Caco-2 (cell line): ENCODE measurements around the gene FEM1C. TPM values are rescaled to one million over a fixed set of nuclear protein-coding genes. Genes with fewer than 3 reads are reported as not detected.

Experiments
- BruUV-seq: library from RNA; stranded (reverse); fragments of 400-500 nt; replicated peaks from 2 replicates; lab custom pipeline; 2021; lab: Mats Ljungman, UMichigan
- CTCF ChIA-PET: fragments of 300-600 bp; sonication (Branson Sonifier 250); formaldehyde crosslinking; loops from one replicate; lab custom pipeline; 2022; ENCODE audit warnings: antibody characterized with exemption; lab: Charles Lee
- POLR2A ChIA-PET: fragments of 300-600 bp; sonication (Branson Sonifier 250); formaldehyde crosslinking; loops from one replicate; lab custom pipeline; 2022; ENCODE audit warnings: antibody characterized with exemption; lab: Charles Lee
- DNase-seq, 2 experiments: peaks; one replicate each; pipeline versions ENCODE4 v3.0.0 to v3.0.0-alpha.2; 2020 to 2022
- H3K27me3 ChIP-seq: replicated peaks from 2 replicates; pipeline ENCODE4 v1.6.0; 2011; ENCODE audit warnings: low read length; ENCODE audit not compliant: control insufficient read depth, insufficient read depth
- H3K36me3 ChIP-seq: 2 replicates; pipeline ENCODE4 v1.5.1; 2011; ENCODE audit warnings: low read length; ENCODE audit not compliant: control insufficient read depth, insufficient read depth
- H3K4me1 ChIP-seq: fragments of 250-450 bp; sonication (Bioruptor Pico); 2 replicates; pipeline ENCODE4 v1.5.1; 2020; ENCODE audit warnings: mild to moderate bottlenecking
- H3K4me3 ChIP-seq: 2 replicates; pipeline ENCODE4 v1.5.1; 2011; ENCODE audit warnings: low read depth, mild to moderate bottlenecking, control low read depth, low read length
- H3K9me3 ChIP-seq: fragments of 250-450 bp; sonication (Bioruptor Pico); 2 replicates; pipeline ENCODE4 v1.5.1; 2020; ENCODE audit warnings: mild to moderate bottlenecking, moderate library complexity
- H3K27ac Mint-ChIP-seq: one replicate; pipeline ENCODE4 v1.8.0; 2022; ENCODE audit warnings: mixed read lengths; ENCODE audit not compliant: unreplicated experiment
- H3K27me3 Mint-ChIP-seq: one replicate; pipeline ENCODE4 v1.8.0; 2022; ENCODE audit warnings: mixed read lengths; ENCODE audit not compliant: insufficient read depth, unreplicated experiment
- H3K36me3 Mint-ChIP-seq: one replicate; pipeline ENCODE4 v1.8.0; 2022; ENCODE audit warnings: mild to moderate bottlenecking, mixed read lengths; ENCODE audit not compliant: insufficient read depth, unreplicated experiment
- H3K4me1 Mint-ChIP-seq: one replicate; pipeline ENCODE4 v1.8.0; 2022; ENCODE audit warnings: low read depth, mixed read lengths; ENCODE audit not compliant: unreplicated experiment
- H3K4me3 Mint-ChIP-seq: one replicate; pipeline ENCODE4 v1.8.0; 2022; ENCODE audit warnings: mild to moderate bottlenecking, moderate library complexity, mixed read lengths; ENCODE audit not compliant: unreplicated experiment
- H3K9me3 Mint-ChIP-seq: one replicate; pipeline ENCODE4 v1.8.0; 2022; ENCODE audit warnings: mixed read lengths; ENCODE audit not compliant: unreplicated experiment
- intact Hi-C: fragments of 100-400 bp; cut with micrococcal nuclease; formaldehyde crosslinking; loops from one replicate; pipeline ENCODE4 v1.10.0; 2022; ENCODE audit not compliant: unreplicated experiment
- total RNA-seq: library from RNA; stranded (reverse); gene quantifications from 2 replicates; pipeline ENCODE4 v1.2.3, GENCODE V29; 2022
- TF ChIP-seq, protein P1 (sequence below), 2 experiments: fragments of 200-600 bp in 1 of 2; IDR thresholded peaks; 1 replicate in 1 of 2; 2 replicates in 1 of 2; pipeline versions ENCODE4 v1.5.1 to v1.8.0; 2011 to 2022; ENCODE audit warnings: antibody characterized with exemption in 1 of 2, control low read depth in 1 of 2, inconsistent platforms in 1 of 2, low read depth in 1 of 2, low read length in 1 of 2, mild to moderate bottlenecking in 1 of 2, moderate library complexity in 1 of 2; ENCODE audit not compliant: insufficient read depth in 1 of 2, severe bottlenecking in 1 of 2, unreplicated experiment in 1 of 2

The FEM1C gene
- total RNA-seq, 1 experiment from 2014 or later = 11.8 TPM

DNA sequence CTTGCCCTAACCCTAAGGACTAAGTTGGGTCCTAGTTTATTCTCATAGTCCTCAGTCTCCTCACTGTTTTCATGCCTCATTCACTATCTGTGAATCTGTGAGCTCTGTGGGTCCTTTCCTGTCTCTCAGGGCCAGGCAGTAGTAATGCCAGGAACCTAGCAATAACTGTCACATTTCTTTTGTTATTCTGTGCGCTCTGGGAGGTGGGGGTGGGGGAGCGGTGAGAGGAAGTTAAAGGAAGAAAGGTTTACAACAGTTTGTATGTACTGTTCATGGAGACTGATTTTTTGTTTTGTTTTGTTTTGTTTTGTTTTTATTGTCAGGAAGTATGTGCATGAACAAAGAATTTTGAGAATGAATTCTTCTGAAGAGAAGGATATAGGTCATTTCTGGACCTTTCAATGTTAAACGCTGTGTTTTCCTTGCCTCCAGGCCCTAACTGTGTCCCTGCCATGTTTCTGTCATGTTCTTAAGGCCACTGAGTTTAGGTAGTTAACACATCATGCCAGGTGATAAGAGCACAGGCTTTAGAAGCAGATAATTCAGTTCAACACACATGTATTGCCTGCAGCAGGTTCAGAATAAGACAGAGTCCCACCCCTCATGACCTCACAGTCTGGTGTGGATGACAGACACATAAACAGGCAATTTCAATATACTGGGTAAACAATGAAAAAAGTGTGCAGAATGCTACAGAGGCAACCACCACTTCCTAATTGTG, 13.3 kb upstream of the FEM1C start:
- TF ChIP-seq, protein P1, sequence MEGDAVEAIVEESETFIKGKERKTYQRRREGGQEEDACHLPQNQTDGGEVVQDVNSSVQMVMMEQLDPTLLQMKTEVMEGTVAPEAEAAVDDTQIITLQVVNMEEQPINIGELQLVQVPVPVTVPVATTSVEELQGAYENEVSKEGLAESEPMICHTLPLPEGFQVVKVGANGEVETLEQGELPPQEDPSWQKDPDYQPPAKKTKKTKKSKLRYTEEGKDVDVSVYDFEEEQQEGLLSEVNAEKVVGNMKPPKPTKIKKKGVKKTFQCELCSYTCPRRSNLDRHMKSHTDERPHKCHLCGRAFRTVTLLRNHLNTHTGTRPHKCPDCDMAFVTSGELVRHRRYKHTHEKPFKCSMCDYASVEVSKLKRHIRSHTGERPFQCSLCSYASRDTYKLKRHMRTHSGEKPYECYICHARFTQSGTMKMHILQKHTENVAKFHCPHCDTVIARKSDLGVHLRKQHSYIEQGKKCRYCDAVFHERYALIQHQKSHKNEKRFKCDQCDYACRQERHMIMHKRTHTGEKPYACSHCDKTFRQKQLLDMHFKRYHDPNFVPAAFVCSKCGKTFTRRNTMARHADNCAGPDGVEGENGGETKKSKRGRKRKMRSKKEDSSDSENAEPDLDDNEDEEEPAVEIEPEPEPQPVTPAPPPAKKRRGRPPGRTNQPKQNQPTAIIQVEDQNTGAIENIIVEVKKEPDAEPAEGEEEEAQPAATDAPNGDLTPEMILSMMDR (IDR thresholded peaks at IDR 0.05; ENCODE audit: insufficient read depth in 1 of 2, low read depth in 1 of 2, low read length in 1 of 2, severe bottlenecking in 1 of 2, unreplicated experiment in 1 of 2) = no peak
- Histone ChIP-seq H3K27me3 (no peaks in the 10 kb centered on the region), H3K9me3 (no peaks in the 10 kb centered on the region), H3K4me1 (peaks cover 4% of the 10 kb centered on the region; the same call in 1 of the 2 replicates), H3K4me3 (no peak overlapping the region), H3K36me3 (no peaks in the 10 kb centered on the region)
- no TSS peak for BruUV-seq
- intact Hi-C loops = no loop called here
- Mint-ChIP-seq H3K27ac (no peak overlapping the region), H3K27me3 (no peaks in the 10 kb centered on the region), H3K36me3 (no peaks in the 10 kb centered on the region), H3K4me1 (peaks cover 6% of the 10 kb centered on the region), H3K9me3 (no peaks in the 10 kb centered on the region), H3K4me3 (no peak overlapping the region)
- DNase-seq = no peak
- POLR2A ChIA-PET = interaction anchor here (0.6 kb wide), 1 partner anchor 14 kb away, joined by 5 read pairs; no protein-coding TSS in a partner anchor
- CTCF ChIA-PET = no interaction called here

- no TSS peak for BruUV-seq
- Histone ChIP-seq H3K36me3 (no peaks in the 10 kb centered on the region), H3K4me1 (peaks cover 4% of the 10 kb centered on the region; the same call in 1 of the 2 replicates), H3K9me3 (no peaks in the 10 kb centered on the region), H3K27me3 (no peaks in the 10 kb centered on the region; the same call in 1 of the 2 replicates), H3K4me3 (no peak overlapping the region)
- no peak overlapping the region for H3K27ac Mint-ChIP-seq
- H3K36me3 Mint-ChIP-seq = no peaks in the 10 kb centered on the region
- no peaks in the 10 kb centered on the region for H3K9me3 Mint-ChIP-seq
- intact Hi-C loops = no loop called here
- TF ChIP-seq, protein P1 (IDR thresholded peaks at IDR 0.05; ENCODE audit: insufficient read depth in 1 of 2, low read depth in 1 of 2, low read length in 1 of 2, severe bottlenecking in 1 of 2, unreplicated experiment in 1 of 2) = no peak
- ChIA-PET POLR2A (no interaction called here), CTCF (no interaction called here)
- H3K27me3 Mint-ChIP-seq = peaks cover 6% of the 10 kb centered on the region
- DNase-seq = no peak
- H3K4me3 Mint-ChIP-seq = no peak overlapping the region
- peaks cover 6% of the 10 kb centered on the region for H3K4me1 Mint-ChIP-seq
Measured at GRCh38 chr5:115556276-115556675, 11.7 kb upstream of the FEM1C start.

- intact Hi-C loops = no loop called here
- no peaks in the 10 kb centered on the region for H3K36me3 Mint-ChIP-seq
- Histone ChIP-seq H3K36me3 (no peaks in the 10 kb centered on the region), H3K4me3 (no peak overlapping the region), H3K4me1 (peaks cover 4% of the 10 kb centered on the region; the same call in 1 of the 2 replicates), H3K27me3 (no peaks in the 10 kb centered on the region; the same call in 1 of the 2 replicates), H3K9me3 (no peaks in the 10 kb centered on the region)
- H3K9me3 Mint-ChIP-seq = no peaks in the 10 kb centered on the region
- no peak for DNase-seq
- peaks cover 6% of the 10 kb centered on the region for H3K27me3 Mint-ChIP-seq
- H3K4me1 Mint-ChIP-seq = peaks cover 6% of the 10 kb centered on the region
- TF ChIP-seq, protein P1 (IDR thresholded peaks at IDR 0.05; ENCODE audit: insufficient read depth in 1 of 2, low read depth in 1 of 2, low read length in 1 of 2, severe bottlenecking in 1 of 2, unreplicated experiment in 1 of 2) = no peak
- H3K27ac Mint-ChIP-seq = no peak overlapping the region
- BruUV-seq = no TSS peak
- H3K4me3 Mint-ChIP-seq = no peak overlapping the region
- ChIA-PET CTCF (no interaction called here), POLR2A (no interaction called here)
Measured at GRCh38 chr5:115555084-115555633, 10.6 kb upstream of the FEM1C start.
